HepG2 (cell line): Measurements from ENCODE around the gene FGF1. TPM values are rescaled to one million over a fixed set of nuclear protein-coding genes. Genes with fewer than 3 reads are reported as not detected.

Experiments used
- ATAC-seq: fragments of 200-7000 bp; cut with Tn5 transposase; 3 replicates; pipeline ENCODE4 v1.9.1; 2020; ENCODE audit warnings: mild to moderate bottlenecking, moderate library complexity
- BruUV-seq: library from RNA; stranded (reverse); fragments of 400-500 nt; replicated peaks from 2 replicates; lab custom pipeline; 2021; lab: Mats Ljungman, UMichigan
- CTCF ChIA-PET: fragments of 300-600 bp; formaldehyde crosslinking; extraction: SDS; loops from one replicate; lab custom pipeline; 2021; ENCODE audit warnings: low total read pairs, inconsistent platforms, low intra/inter-chr PET ratio; lab: Yijun Ruan, JAX
- POLR2A ChIA-PET: fragments of 350-600 bp; sonication (Branson Sonifier 250); formaldehyde crosslinking; loops from one replicate; lab custom pipeline; 2020; ENCODE audit warnings: antibody characterized with exemption, inconsistent platforms; lab: Yijun Ruan, JAX
- DNase-seq: peaks from one replicate; pipeline ENCODE4 v3.0.0-alpha.2; 2015; ENCODE audit warnings: low spot score
- FAIRE-seq: peaks from 3 replicates; lab custom pipeline; 2011; peaks lifted over from hg19 to GRCh38; lab: Jason Lieb, UNC
- H2AFZ ChIP-seq: one replicate; pipeline ENCODE4 v1.6.1; 2011; ENCODE audit warnings: low read length, inconsistent platforms
- H3K27ac ChIP-seq: fragments of 300-600 bp; 3 replicates; pipeline ENCODE4 v1.8.0; 2011; ENCODE audit warnings: mixed run types, mild to moderate bottlenecking, mixed read lengths, low read length, inconsistent platforms; ENCODE audit not compliant: insufficient read depth; ENCODE audit errors: extremely low read length
- H3K27me3 ChIP-seq, 2 experiments: fragments of 200-600 bp in 1 of 2; 2 replicates in 1 of 2; 3 replicates in 1 of 2; pipeline versions ENCODE4 v1.6.0 to v1.8.0; 2011; ENCODE audit warnings: low read length in 2 of 2, mild to moderate bottlenecking in 2 of 2, moderate library complexity in 2 of 2, inconsistent platforms in 1 of 2; ENCODE audit not compliant: insufficient read depth in 2 of 2, control insufficient read depth in 1 of 2
- H3K36me3 ChIP-seq, 2 experiments: fragments of 200-600 bp in 1 of 2; replicated peaks in 1 of 2; 2 replicates in 1 of 2; 3 replicates in 1 of 2; pipeline versions ENCODE4 v1.5.1 to v1.8.0; 2011; ENCODE audit warnings: low read length in 2 of 2, inconsistent platforms in 1 of 2; ENCODE audit not compliant: insufficient read depth in 2 of 2, control insufficient read depth in 1 of 2
- H3K4me1 ChIP-seq: 2 replicates; pipeline ENCODE4 v1.5.1; 2012; ENCODE audit warnings: low read length, inconsistent platforms; ENCODE audit not compliant: insufficient read depth
- H3K4me2 ChIP-seq: 2 replicates; pipeline ENCODE4 v1.6.0; 2011; ENCODE audit warnings: low read depth, low read length, inconsistent platforms
- H3K4me3 ChIP-seq, 3 experiments: fragments of 200-600 bp in 1 of 3; sonication (generic), shearing (Covaris generic) in 1 of 3; replicated peaks in 1 of 3; 2 replicates each; pipeline ENCODE4 v1.5.1; 2011 to 2016; ENCODE audit warnings: low read length in 3 of 3, inconsistent platforms in 2 of 3, low read depth in 2 of 3, mild to moderate bottlenecking in 2 of 3, control low read depth in 1 of 3, mixed read lengths in 1 of 3; ENCODE audit not compliant: insufficient read depth in 1 of 3
- H3K79me2 ChIP-seq: one replicate; pipeline ENCODE4 v1.6.1; 2011; ENCODE audit warnings: low read length, inconsistent platforms; ENCODE audit not compliant: insufficient read depth
- H3K9ac ChIP-seq: 2 replicates; pipeline ENCODE4 v1.6.0; 2011; ENCODE audit warnings: mild to moderate bottlenecking, low read depth, low read length, inconsistent platforms; ENCODE audit not compliant: insufficient read depth
- H3K9me3 ChIP-seq: 2 replicates; pipeline ENCODE4 v1.5.1; 2012; ENCODE audit warnings: mild to moderate bottlenecking, low read length
- H4K20me1 ChIP-seq: 2 replicates; pipeline ENCODE4 v1.6.0; 2011; ENCODE audit warnings: inconsistent platforms, mild to moderate bottlenecking, low read length, moderate library complexity; ENCODE audit not compliant: insufficient read depth
- CTCF ChIP-seq: sonication (generic); formaldehyde crosslinking; IDR thresholded peaks from 2 replicates; pipeline ENCODE4 v1.5.0; 2020; ENCODE audit warnings: mild to moderate bottlenecking, missing genetic modification reagents, moderate library complexity
- NFRKB ChIP-seq: fragments of 450-650 bp; IDR thresholded peaks from 2 replicates; pipeline ENCODE4 v1.6.1; 2017
- SNRNP70 ChIP-seq: fragments of 200-400 bp; formaldehyde crosslinking; IDR thresholded peaks from 2 replicates; pipeline ENCODE4 v1.6.1; 2017; ENCODE audit warnings: mild to moderate bottlenecking, low read depth, low read length, moderate library complexity
- ZC3H13 ChIP-seq: sonication (generic); formaldehyde crosslinking; IDR thresholded peaks from 2 replicates; pipeline ENCODE4 v1.8.1; 2023; ENCODE audit warnings: mild to moderate bottlenecking, missing genetic modification reagents, moderate library complexity
- ZNF263 ChIP-seq: sonication (generic); formaldehyde crosslinking; IDR thresholded peaks from 2 replicates; pipeline ENCODE4 v1.4.0; 2020; ENCODE audit warnings: missing genetic modification reagents
- ZNF326 ChIP-seq: sonication (generic); formaldehyde crosslinking; IDR thresholded peaks from 2 replicates; pipeline ENCODE4 v1.4.0; 2020; ENCODE audit warnings: missing genetic modification reagents, borderline replicate concordance
- ZNF83 ChIP-seq: sonication (generic); formaldehyde crosslinking; IDR thresholded peaks from 2 replicates; pipeline ENCODE4 v1.4.0; 2020; ENCODE audit warnings: missing genetic modification reagents, mild to moderate bottlenecking, borderline replicate concordance
- ZNF878 ChIP-seq: sonication (generic); formaldehyde crosslinking; IDR thresholded peaks from 2 replicates; pipeline ENCODE4 v1.8.1; 2023; ENCODE audit warnings: mild to moderate bottlenecking, missing genetic modification reagents, moderate library complexity
- WGBS: methylation state at CpG from one replicate; pipeline ENCODE4 v1.1.6; 2017; ENCODE audit warnings: low lambda C conversion rate; 5-methylcytosine and 5-hydroxymethylcytosine counted together
- in situ Hi-C: cut with HindIII; loops from 2 replicates; pipeline ENCODE4 v1.10.0; 2017; ENCODE audit warnings: low pct_unique_long_range_greater_than_20kb; ENCODE audit not compliant: extremely low pct_ligation_motif_present
- intact Hi-C: fragments of 100-400 bp; cut with micrococcal nuclease; formaldehyde crosslinking; loops from one replicate; pipeline ENCODE4 v1.10.0; 2022; ENCODE audit not compliant: unreplicated experiment
- polyA plus RNA-seq, 8 experiments: library from polyadenylated mRNA; depleted of rRNA in 3 of 8; stranded (reverse) in 7 of 8; unstranded in 1 of 8; fragments of >200 nt; fragmentation: Illumina TruSeq in 4 of 8; extraction: Trizol in 4 of 8; gene quantifications; 2 replicates each; pipeline versions ENCODE4 v1.2.1 to v1.2.3, GENCODE V29; 2011 to 2016; ENCODE audit warnings: low read depth in 4 of 8, missing spikeins in 1 of 8, mixed read lengths in 1 of 8; ENCODE audit not compliant: insufficient read depth in 1 of 8
- total RNA-seq, 5 experiments: library from RNA; depleted of rRNA; stranded (reverse); fragments of >200 nt; fragmentation: Illumina TruSeq; extraction: Trizol; gene quantifications; 2 replicates each; pipeline ENCODE4 v1.2.3, GENCODE V29; 2016; ENCODE audit warnings: low read depth in 1 of 5

The FGF1 gene
- total and polyA plus RNA-seq, 2 of the 13 experiments (the other 11 are each of a cell fraction or from before 2014, with no cell fraction given) = not detected

DNA sequence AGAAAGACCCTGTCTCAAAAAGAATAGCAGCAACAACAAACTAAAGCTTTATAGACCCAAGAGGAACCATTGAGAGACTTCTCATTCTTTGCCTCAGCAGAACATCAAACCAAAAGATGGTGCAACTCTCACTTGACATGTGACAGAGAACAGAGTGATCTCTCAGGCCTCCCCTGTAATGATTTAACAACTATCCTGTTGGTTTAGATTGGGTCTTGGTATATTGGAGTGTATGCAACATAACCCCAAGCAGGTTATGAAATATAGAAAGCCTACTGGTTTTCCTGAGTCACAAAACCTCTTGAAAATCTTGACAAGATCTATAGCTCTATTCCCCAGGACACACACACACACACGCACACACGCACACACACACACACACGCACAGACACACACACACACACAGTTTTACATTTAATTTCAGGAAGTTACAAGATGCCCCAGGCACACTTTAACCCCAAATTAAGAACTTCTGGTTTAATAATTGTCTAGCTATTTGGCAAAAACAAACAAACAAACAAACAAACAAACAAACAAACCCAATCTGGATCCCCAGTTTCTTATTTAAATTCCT lies 6.5 kb upstream of the FGF1 start (continued):
- TF ChIP-seq ZC3H13 (CRISPR knock-in tag) = no peak
- no peak for TF ChIP-seq SNRNP70
- TF ChIP-seq ZNF878 (CRISPR knock-in tag) = no peak

DNA sequence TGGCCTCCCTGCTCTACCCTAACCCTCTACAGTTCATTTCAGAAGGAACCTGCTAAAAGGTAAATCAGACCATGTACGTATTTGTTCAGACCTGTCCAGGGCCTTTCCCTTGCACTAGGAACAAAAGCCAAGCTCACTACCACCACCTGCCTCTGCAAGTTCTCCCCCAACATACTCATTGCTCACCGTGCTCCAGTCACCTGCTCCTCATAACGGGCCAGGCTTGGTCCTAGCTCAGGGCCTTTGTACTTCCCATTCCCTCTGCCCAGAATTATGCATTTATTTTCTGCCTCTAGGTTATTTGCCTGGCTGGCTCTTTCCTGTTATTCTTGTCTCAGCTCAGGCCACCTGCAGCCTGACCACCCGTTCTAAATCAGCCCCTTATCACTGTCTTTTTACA lies 4.8 kb upstream of the FGF1 start:
- Histone ChIP-seq H3K79me2 (no peaks in the 10 kb centered on the region), H3K9ac (no peak overlapping the region), H3K27me3 (peaks cover 0 to 4% of the 10 kb centered on the region in 2 experiments; a peak in 1 of 5 replicates), H3K4me2 (no peak overlapping the region), H3K4me3 (no peak overlapping the region), H3K9me3 (no peaks in the 10 kb centered on the region), H4K20me1 (no peaks in the 10 kb centered on the region), H2AFZ (no peak overlapping the region), H3K27ac (no peak overlapping the region), H3K4me1 (peaks cover 22% of the 10 kb centered on the region), H3K36me3 (no peaks in the 10 kb centered on the region)
- FAIRE-seq = no peak
- no TSS peak for BruUV-seq
- POLR2A ChIA-PET = no interaction called here
- CTCF ChIA-PET = no interaction called here
- no peak for ATAC-seq
- no peak for DNase-seq
- 16% methylated on average over 4 of the region's 4 CpGs for whole genome bisulfite sequencing
- TF ChIP-seq NFRKB (no peak), CTCF (CRISPR knock-in tag) (peak; percentile 16; the same call in 1 of the 2 replicates), ZNF83 (CRISPR knock-in tag) (no peak), ZNF326 (no peak), ZNF263 (CRISPR knock-in tag) (peak; percentile 88)
- in situ Hi-C loops (no loop called here), intact Hi-C loops (no loop called here)
